ENCODE data around the gene TARP.
"Not testable (repeated sequence)": the region's sequence is repeated elsewhere in the genome, so short reads cannot be mapped to it uniquely, and the experiment has no call there.

The TARP gene

GRCh38 chr7:38276096-38276877, 2.9 kb upstream of the TARP start:
- Histone ChIP-seq H3K9me3 (ENCODE audit: low read depth) (no peaks in the 10 kb centered on the region), H3K36me3 (no peaks in the 10 kb centered on the region), H3K79me2 (ENCODE audit: low read depth) (no peaks in the 10 kb centered on the region), H3K9ac (no peak overlapping the region), H3F3A (ENCODE audit: low read depth) (no peaks in the 10 kb centered on the region), H3K4me2 (no peak overlapping the region), H4K20me1 (ENCODE audit: low read depth) (no peaks in the 10 kb centered on the region), H3K27ac (no peak overlapping the region), H2AFZ (replicated peaks) (peak overlapping the region; percentile 1), H3K4me3 (no peak overlapping the region), H3K4me1 (peaks cover 7% of the 10 kb centered on the region), H3K27me3 (no peaks in the 10 kb centered on the region)
- H3K4me1 Mint-ChIP-seq: no peaks in the 10 kb centered on the region
- H3K27ac Mint-ChIP-seq: no peak overlapping the region
- no peaks in the 10 kb centered on the region for H3K36me3 Mint-ChIP-seq
- H3K9me3 Mint-ChIP-seq: no peaks in the 10 kb centered on the region
- DNase-seq (ENCODE audit: low spot score): no peak
- H3K4me3 Mint-ChIP-seq: no peak overlapping the region
- TF ChIP-seq CTCF (IDR thresholded peaks at IDR 0.05) (no peak), EZH2 (IDR thresholded peaks at IDR 0.05) (no peak), EZH2phosphoT487 (IDR thresholded peaks at IDR 0.05) (no peak)
- no peaks in the 10 kb centered on the region for H3K27me3 Mint-ChIP-seq (ENCODE audit: insufficient read depth, low read depth)

- H4K20me1 ChIP-seq (ENCODE audit: low read depth): no peaks in the 10 kb centered on the region
- H3K27ac ChIP-seq: no peak overlapping the region
- H3K4me3 ChIP-seq: no peak overlapping the region
- no peak for DNase-seq (ENCODE audit: low spot score)
- peaks cover 7% of the 10 kb centered on the region for H3K4me1 ChIP-seq
- Mint-ChIP-seq H3K4me3 (no peak overlapping the region), H3K36me3 (no peaks in the 10 kb centered on the region), H3K4me1 (no peaks in the 10 kb centered on the region), H3K9me3 (no peaks in the 10 kb centered on the region), H3K27ac (no peak overlapping the region), H3K27me3 (ENCODE audit: insufficient read depth, low read depth) (no peaks in the 10 kb centered on the region)
- no peaks in the 10 kb centered on the region for H3K36me3 ChIP-seq
- no peaks in the 10 kb centered on the region for H3K9me3 ChIP-seq (ENCODE audit: low read depth)
- H3F3A ChIP-seq (ENCODE audit: low read depth): no peaks in the 10 kb centered on the region
- H2AFZ ChIP-seq (replicated peaks): no peak overlapping the region
- H3K27me3 ChIP-seq: no peaks in the 10 kb centered on the region
- H3K9ac ChIP-seq: no peak overlapping the region
- no peak overlapping the region for H3K4me2 ChIP-seq
- no peaks in the 10 kb centered on the region for H3K79me2 ChIP-seq (ENCODE audit: low read depth)
- TF ChIP-seq EZH2 (IDR thresholded peaks at IDR 0.05): no peak
- TF ChIP-seq EZH2phosphoT487 (IDR thresholded peaks at IDR 0.05): no peak
- TF ChIP-seq CTCF (IDR thresholded peaks at IDR 0.05): no peak
Observed at GRCh38 chr7:38274927-38275620, 1.6 kb upstream of the TARP start.

- Mint-ChIP-seq H3K27ac (no peak overlapping the region), H3K4me1 (no peaks in the 10 kb centered on the region), H3K36me3 (no peaks in the 10 kb centered on the region), H3K9me3 (no peaks in the 10 kb centered on the region), H3K4me3 (no peak overlapping the region), H3K27me3 (ENCODE audit: insufficient read depth, low read depth) (no peaks in the 10 kb centered on the region)
- Histone ChIP-seq H3F3A (ENCODE audit: low read depth) (no peaks in the 10 kb centered on the region), H3K4me2 (no peak overlapping the region), H3K4me1 (peaks cover 7% of the 10 kb centered on the region), H3K36me3 (no peaks in the 10 kb centered on the region), H4K20me1 (ENCODE audit: low read depth) (no peaks in the 10 kb centered on the region), H2AFZ (replicated peaks) (no peak overlapping the region), H3K27me3 (no peaks in the 10 kb centered on the region), H3K79me2 (ENCODE audit: low read depth) (no peaks in the 10 kb centered on the region), H3K4me3 (no peak overlapping the region), H3K27ac (no peak overlapping the region), H3K9ac (no peak overlapping the region), H3K9me3 (ENCODE audit: low read depth) (no peaks in the 10 kb centered on the region)
- TF ChIP-seq EZH2phosphoT487 (IDR thresholded peaks at IDR 0.05) (no peak), EZH2 (IDR thresholded peaks at IDR 0.05) (no peak), CTCF (IDR thresholded peaks at IDR 0.05) (no peak)
- no peak for DNase-seq (ENCODE audit: low spot score)
Observed at GRCh38 chr7:38274486-38274885, 1.1 kb upstream of the TARP start.

- H3K79me2 ChIP-seq (ENCODE audit: low read depth); H3K4me3 ChIP-seq; H3K4me2 ChIP-seq; H3K27ac ChIP-seq; H3K9me3 Mint-ChIP-seq; H3K4me1 ChIP-seq; H3K9me3 ChIP-seq (ENCODE audit: low read depth); H3K36me3 ChIP-seq; H2AFZ ChIP-seq (replicated peaks); H3F3A ChIP-seq (ENCODE audit: low read depth); H4K20me1 ChIP-seq (ENCODE audit: low read depth); H3K4me3 Mint-ChIP-seq; H3K36me3 Mint-ChIP-seq; H3K27me3 ChIP-seq; DNase-seq (ENCODE audit: low spot score); H3K27ac Mint-ChIP-seq; H3K9ac ChIP-seq; H3K27me3 Mint-ChIP-seq (ENCODE audit: insufficient read depth, low read depth); H3K4me1 Mint-ChIP-seq: not testable (repeated sequence)
Observed at GRCh38 chr7:38270405-38270804, 3.0 kb downstream of the TARP start.

GRCh38 chr7:38269704-38270346, 3.6 kb downstream of the TARP start:
- H3K27ac Mint-ChIP-seq; H3K27ac ChIP-seq; H3K4me1 Mint-ChIP-seq; H3K4me1 ChIP-seq; H2AFZ ChIP-seq (replicated peaks); H3K36me3 ChIP-seq; H3K9ac ChIP-seq; H3K4me3 Mint-ChIP-seq; DNase-seq (ENCODE audit: low spot score); H3K9me3 Mint-ChIP-seq; H3K79me2 ChIP-seq (ENCODE audit: low read depth); H3F3A ChIP-seq (ENCODE audit: low read depth); H3K4me2 ChIP-seq; H3K9me3 ChIP-seq (ENCODE audit: low read depth); H3K36me3 Mint-ChIP-seq; H3K27me3 ChIP-seq; H3K4me3 ChIP-seq; H4K20me1 ChIP-seq (ENCODE audit: low read depth); H3K27me3 Mint-ChIP-seq (ENCODE audit: insufficient read depth, low read depth): not testable (repeated sequence)
